HepG2 (cell line): ENCODE measurements around the gene AZU1. TPM values are rescaled to one million over a fixed set of nuclear protein-coding genes. Genes with fewer than 3 reads are reported as not detected.

Experiments
- PITX1 ChIP-seq: sonication (generic); formaldehyde crosslinking; IDR thresholded peaks from 2 replicates; pipeline ENCODE4 v1.5.1; 2020; ENCODE audit warnings: mild to moderate bottlenecking, missing genetic modification reagents
- SMAD9 ChIP-seq: sonication (generic); formaldehyde crosslinking; IDR thresholded peaks from 2 replicates; pipeline ENCODE4 v1.5.1; 2020; ENCODE audit warnings: mild to moderate bottlenecking, missing genetic modification reagents
- SPEN ChIP-seq: sonication (generic); formaldehyde crosslinking; IDR thresholded peaks from 2 replicates; pipeline ENCODE4 v1.5.1; 2020; ENCODE audit warnings: low read depth, mild to moderate bottlenecking, missing genetic modification reagents
- ZBTB8A ChIP-seq: sonication (generic); formaldehyde crosslinking; IDR thresholded peaks from 2 replicates; pipeline ENCODE4 v1.4.0; 2020; ENCODE audit warnings: mild to moderate bottlenecking, low read depth, missing genetic modification reagents, borderline replicate concordance
- ZNF180 ChIP-seq: sonication (generic); formaldehyde crosslinking; IDR thresholded peaks from 2 replicates; pipeline ENCODE4 v1.4.0; 2020; ENCODE audit warnings: low read depth, missing genetic modification reagents, borderline replicate concordance
- polyA plus RNA-seq, 8 experiments: library from polyadenylated mRNA; depleted of rRNA in 3 of 8; stranded (reverse) in 7 of 8; unstranded in 1 of 8; fragments of >200 nt; fragmentation: Illumina TruSeq in 4 of 8; extraction: Trizol in 4 of 8; gene quantifications; 2 replicates each; pipeline versions ENCODE4 v1.2.1 to v1.2.3, GENCODE V29; 2011 to 2016; ENCODE audit warnings: low read depth in 4 of 8, missing spikeins in 1 of 8, mixed read lengths in 1 of 8; ENCODE audit not compliant: insufficient read depth in 1 of 8
- total RNA-seq, 5 experiments: library from RNA; depleted of rRNA; stranded (reverse); fragments of >200 nt; fragmentation: Illumina TruSeq; extraction: Trizol; gene quantifications; 2 replicates each; pipeline ENCODE4 v1.2.3, GENCODE V29; 2016; ENCODE audit warnings: low read depth in 1 of 5
- TF ChIP-seq, protein P1 (sequence below): sonication (generic); formaldehyde crosslinking; IDR thresholded peaks from 2 replicates; pipeline ENCODE4 v1.5.1; 2020; ENCODE audit warnings: mild to moderate bottlenecking, missing genetic modification reagents, moderate library complexity
- TF ChIP-seq, protein P2 (sequence below): IDR thresholded peaks from 2 replicates; pipeline ENCODE4 v1.6.1; 2016; ENCODE audit warnings: low read depth, missing genetic modification reagents, missing compliant biosample characterization
- TF ChIP-seq, protein P3 (sequence below): sonication (generic); formaldehyde crosslinking; IDR thresholded peaks from 2 replicates; pipeline ENCODE4 v1.5.0; 2020; ENCODE audit warnings: mild to moderate bottlenecking, missing genetic modification reagents, borderline replicate concordance
- TF ChIP-seq, protein P4 (sequence below): IDR thresholded peaks from 2 replicates; pipeline ENCODE4 v1.4.0; 2020; ENCODE audit warnings: mild to moderate bottlenecking, missing genetic modification reagents

AZU1 gene
- total and polyA plus RNA-seq, 2 of the 13 experiments (the other 11 are each of a cell fraction or from before 2014, with no cell fraction given) = not detected

GRCh38 chr19:778910-779653 lies 48.6 kb upstream of the AZU1 start (continued):
- TF ChIP-seq, protein P1, sequence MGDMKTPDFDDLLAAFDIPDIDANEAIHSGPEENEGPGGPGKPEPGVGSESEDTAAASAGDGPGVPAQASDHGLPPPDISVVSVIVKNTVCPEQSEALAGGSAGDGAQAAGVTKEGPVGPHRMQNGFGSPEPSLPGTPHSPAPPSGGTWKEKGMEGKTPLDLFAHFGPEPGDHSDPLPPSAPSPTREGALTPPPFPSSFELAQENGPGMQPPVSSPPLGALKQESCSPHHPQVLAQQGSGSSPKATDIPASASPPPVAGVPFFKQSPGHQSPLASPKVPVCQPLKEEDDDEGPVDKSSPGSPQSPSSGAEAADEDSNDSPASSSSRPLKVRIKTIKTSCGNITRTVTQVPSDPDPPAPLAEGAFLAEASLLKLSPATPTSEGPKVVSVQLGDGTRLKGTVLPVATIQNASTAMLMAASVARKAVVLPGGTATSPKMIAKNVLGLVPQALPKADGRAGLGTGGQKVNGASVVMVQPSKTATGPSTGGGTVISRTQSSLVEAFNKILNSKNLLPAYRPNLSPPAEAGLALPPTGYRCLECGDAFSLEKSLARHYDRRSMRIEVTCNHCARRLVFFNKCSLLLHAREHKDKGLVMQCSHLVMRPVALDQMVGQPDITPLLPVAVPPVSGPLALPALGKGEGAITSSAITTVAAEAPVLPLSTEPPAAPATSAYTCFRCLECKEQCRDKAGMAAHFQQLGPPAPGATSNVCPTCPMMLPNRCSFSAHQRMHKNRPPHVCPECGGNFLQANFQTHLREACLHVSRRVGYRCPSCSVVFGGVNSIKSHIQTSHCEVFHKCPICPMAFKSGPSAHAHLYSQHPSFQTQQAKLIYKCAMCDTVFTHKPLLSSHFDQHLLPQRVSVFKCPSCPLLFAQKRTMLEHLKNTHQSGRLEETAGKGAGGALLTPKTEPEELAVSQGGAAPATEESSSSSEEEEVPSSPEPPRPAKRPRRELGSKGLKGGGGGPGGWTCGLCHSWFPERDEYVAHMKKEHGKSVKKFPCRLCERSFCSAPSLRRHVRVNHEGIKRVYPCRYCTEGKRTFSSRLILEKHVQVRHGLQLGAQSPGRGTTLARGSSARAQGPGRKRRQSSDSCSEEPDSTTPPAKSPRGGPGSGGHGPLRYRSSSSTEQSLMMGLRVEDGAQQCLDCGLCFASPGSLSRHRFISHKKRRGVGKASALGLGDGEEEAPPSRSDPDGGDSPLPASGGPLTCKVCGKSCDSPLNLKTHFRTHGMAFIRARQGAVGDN = peak; percentile 98
- TF ChIP-seq PITX1 (peak; percentile 74; the same call in 1 of the 2 replicates), ZNF180 (no peak), ZBTB8A (CRISPR knock-in tag) (no peak), SMAD9 (CRISPR knock-in tag) (peak; percentile 80; the same call in 1 of the 2 replicates), SPEN (CRISPR knock-in tag) (peak; percentile 66)
- TF ChIP-seq, protein P2, sequence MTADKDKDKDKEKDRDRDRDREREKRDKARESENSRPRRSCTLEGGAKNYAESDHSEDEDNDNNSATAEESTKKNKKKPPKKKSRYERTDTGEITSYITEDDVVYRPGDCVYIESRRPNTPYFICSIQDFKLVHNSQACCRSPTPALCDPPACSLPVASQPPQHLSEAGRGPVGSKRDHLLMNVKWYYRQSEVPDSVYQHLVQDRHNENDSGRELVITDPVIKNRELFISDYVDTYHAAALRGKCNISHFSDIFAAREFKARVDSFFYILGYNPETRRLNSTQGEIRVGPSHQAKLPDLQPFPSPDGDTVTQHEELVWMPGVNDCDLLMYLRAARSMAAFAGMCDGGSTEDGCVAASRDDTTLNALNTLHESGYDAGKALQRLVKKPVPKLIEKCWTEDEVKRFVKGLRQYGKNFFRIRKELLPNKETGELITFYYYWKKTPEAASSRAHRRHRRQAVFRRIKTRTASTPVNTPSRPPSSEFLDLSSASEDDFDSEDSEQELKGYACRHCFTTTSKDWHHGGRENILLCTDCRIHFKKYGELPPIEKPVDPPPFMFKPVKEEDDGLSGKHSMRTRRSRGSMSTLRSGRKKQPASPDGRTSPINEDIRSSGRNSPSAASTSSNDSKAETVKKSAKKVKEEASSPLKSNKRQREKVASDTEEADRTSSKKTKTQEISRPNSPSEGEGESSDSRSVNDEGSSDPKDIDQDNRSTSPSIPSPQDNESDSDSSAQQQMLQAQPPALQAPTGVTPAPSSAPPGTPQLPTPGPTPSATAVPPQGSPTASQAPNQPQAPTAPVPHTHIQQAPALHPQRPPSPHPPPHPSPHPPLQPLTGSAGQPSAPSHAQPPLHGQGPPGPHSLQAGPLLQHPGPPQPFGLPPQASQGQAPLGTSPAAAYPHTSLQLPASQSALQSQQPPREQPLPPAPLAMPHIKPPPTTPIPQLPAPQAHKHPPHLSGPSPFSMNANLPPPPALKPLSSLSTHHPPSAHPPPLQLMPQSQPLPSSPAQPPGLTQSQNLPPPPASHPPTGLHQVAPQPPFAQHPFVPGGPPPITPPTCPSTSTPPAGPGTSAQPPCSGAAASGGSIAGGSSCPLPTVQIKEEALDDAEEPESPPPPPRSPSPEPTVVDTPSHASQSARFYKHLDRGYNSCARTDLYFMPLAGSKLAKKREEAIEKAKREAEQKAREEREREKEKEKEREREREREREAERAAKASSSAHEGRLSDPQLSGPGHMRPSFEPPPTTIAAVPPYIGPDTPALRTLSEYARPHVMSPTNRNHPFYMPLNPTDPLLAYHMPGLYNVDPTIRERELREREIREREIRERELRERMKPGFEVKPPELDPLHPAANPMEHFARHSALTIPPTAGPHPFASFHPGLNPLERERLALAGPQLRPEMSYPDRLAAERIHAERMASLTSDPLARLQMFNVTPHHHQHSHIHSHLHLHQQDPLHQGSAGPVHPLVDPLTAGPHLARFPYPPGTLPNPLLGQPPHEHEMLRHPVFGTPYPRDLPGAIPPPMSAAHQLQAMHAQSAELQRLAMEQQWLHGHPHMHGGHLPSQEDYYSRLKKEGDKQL (CRISPR knock-in tag) = peak; percentile 49; the same call in 1 of the 2 replicates
- TF ChIP-seq, protein P3, sequence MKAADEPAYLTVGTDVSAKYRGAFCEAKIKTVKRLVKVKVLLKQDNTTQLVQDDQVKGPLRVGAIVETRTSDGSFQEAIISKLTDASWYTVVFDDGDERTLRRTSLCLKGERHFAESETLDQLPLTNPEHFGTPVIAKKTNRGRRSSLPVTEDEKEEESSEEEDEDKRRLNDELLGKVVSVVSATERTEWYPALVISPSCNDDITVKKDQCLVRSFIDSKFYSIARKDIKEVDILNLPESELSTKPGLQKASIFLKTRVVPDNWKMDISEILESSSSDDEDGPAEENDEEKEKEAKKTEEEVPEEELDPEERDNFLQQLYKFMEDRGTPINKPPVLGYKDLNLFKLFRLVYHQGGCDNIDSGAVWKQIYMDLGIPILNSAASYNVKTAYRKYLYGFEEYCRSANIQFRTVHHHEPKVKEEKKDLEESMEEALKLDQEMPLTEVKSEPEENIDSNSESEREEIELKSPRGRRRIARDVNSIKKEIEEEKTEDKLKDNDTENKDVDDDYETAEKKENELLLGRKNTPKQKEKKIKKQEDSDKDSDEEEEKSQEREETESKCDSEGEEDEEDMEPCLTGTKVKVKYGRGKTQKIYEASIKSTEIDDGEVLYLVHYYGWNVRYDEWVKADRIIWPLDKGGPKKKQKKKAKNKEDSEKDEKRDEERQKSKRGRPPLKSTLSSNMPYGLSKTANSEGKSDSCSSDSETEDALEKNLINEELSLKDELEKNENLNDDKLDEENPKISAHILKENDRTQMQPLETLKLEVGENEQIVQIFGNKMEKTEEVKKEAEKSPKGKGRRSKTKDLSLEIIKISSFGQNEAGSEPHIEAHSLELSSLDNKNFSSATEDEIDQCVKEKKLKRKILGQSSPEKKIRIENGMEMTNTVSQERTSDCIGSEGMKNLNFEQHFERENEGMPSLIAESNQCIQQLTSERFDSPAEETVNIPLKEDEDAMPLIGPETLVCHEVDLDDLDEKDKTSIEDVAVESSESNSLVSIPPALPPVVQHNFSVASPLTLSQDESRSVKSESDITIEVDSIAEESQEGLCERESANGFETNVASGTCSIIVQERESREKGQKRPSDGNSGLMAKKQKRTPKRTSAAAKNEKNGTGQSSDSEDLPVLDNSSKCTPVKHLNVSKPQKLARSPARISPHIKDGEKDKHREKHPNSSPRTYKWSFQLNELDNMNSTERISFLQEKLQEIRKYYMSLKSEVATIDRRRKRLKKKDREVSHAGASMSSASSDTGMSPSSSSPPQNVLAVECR (CRISPR knock-in tag) = peak; percentile 74; the same call in 1 of the 2 replicates
- TF ChIP-seq, protein P4, sequence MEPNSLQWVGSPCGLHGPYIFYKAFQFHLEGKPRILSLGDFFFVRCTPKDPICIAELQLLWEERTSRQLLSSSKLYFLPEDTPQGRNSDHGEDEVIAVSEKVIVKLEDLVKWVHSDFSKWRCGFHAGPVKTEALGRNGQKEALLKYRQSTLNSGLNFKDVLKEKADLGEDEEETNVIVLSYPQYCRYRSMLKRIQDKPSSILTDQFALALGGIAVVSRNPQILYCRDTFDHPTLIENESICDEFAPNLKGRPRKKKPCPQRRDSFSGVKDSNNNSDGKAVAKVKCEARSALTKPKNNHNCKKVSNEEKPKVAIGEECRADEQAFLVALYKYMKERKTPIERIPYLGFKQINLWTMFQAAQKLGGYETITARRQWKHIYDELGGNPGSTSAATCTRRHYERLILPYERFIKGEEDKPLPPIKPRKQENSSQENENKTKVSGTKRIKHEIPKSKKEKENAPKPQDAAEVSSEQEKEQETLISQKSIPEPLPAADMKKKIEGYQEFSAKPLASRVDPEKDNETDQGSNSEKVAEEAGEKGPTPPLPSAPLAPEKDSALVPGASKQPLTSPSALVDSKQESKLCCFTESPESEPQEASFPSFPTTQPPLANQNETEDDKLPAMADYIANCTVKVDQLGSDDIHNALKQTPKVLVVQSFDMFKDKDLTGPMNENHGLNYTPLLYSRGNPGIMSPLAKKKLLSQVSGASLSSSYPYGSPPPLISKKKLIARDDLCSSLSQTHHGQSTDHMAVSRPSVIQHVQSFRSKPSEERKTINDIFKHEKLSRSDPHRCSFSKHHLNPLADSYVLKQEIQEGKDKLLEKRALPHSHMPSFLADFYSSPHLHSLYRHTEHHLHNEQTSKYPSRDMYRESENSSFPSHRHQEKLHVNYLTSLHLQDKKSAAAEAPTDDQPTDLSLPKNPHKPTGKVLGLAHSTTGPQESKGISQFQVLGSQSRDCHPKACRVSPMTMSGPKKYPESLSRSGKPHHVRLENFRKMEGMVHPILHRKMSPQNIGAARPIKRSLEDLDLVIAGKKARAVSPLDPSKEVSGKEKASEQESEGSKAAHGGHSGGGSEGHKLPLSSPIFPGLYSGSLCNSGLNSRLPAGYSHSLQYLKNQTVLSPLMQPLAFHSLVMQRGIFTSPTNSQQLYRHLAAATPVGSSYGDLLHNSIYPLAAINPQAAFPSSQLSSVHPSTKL (CRISPR knock-in tag) = peak; percentile 77
